ENCODE data around the gene SOX9. TPM values are rescaled to one million over a fixed set of nuclear protein-coding genes. Genes with fewer than 3 reads are reported as not detected.

The SOX9 gene
- not detected in 2 replicates for total RNA-seq

GRCh38 chr17:72120642-72121163 is at the start of gene SOX9:
Gene SOX9 (plus strand): TSS chr17:72121020. CDS start chr17:72121392, 372 bp downstream.
- intact Hi-C loops (cut with micrococcal nuclease): no loop called here

GRCh38 chr17:72071330-72071729 is 49.5 kb upstream of the SOX9 start:
- intact Hi-C loops (cut with micrococcal nuclease): no loop called here

DNA sequence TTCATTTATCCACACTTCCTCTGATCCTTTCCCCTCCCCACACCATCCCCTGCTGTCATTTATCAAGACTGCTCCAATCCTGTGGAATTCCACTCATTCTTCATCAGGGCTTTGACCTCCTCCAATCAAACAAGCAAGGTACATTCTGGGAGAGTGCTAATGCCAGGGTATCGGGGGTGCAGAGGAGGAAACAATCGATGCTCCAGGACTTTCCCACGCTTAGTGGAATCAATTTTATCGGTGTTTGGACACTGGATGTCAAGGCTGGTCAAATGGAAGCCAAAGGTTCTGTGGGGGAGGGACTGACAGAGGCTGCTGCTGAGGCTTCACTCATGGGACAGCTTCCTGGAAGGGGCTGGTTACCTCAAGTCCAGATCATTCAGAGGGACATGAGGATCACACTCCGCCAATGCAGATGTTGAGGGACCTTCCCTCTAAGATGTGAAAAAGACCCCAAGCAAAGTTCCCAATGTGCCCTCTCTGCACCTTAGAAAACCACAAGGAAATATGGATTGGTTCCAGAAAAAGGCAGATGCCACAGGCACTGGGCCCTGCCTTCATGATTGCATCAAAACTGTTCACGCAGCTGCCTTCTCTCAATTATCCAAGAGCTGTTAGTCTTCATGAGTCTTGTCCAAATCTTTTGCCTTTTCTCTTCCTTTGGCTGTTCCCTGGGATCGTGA is 44.7 kb upstream of the SOX9 start:
- intact Hi-C loops (cut with micrococcal nuclease): no loop called here

GRCh38 chr17:72076678-72077030 is 44.2 kb upstream of the SOX9 start:
- intact Hi-C loops (cut with micrococcal nuclease): no loop called here

DNA sequence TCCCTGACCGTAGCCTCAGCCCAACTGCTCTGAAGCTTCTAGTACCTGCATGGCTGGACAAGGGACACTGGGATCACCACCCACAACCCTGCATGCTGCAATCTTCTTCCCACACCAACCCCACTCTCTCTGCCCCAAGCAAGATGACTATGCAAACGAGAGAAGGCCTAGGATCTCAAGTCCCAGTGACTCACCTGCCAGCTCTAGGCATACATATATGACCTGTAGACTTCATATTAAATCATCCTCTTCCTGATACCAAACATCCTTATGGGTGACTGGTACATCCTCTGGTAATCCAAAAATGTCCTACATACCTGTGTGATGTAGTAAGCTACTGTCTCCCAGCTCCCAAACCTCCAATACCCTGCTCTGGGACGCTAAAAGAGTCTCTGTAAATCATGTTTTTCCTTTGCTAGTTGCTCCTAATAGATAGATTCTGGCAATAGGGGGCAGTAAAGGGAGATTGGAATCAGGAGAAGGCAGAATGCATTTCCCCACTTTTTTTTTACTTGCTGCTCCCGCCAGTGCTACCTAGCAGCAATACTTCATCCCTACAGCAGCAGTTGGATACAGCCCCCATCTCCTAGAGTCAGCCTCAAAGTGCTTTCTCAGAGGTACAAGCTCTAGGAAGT is 43.4 kb upstream of the SOX9 start:
- intact Hi-C loops (cut with micrococcal nuclease): no loop called here

DNA sequence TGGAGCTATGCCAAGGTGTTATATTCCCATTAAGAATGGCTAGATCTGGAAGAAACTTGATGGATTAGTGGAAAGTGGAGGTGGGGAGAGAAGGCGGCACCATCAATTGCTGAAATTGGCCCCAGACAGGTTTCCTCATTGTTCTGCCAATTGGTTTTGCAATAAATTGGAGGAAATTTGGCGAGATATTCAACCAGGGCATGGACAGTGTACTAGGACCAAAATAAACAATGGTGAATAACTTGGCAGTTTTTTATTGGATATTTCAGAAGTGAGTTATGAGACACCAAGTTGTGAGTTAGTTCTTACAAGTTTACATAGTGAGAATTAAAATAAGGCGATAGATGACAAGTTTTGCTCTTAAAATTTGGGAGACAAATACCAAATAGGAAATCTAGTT is 41.1 kb upstream of the SOX9 start:
- intact Hi-C loops (cut with micrococcal nuclease): no loop called here

- intact Hi-C loops (cut with micrococcal nuclease): no loop called here
These were observed 32.9 kb upstream of the SOX9 start for GRCh38 chr17:72087876-72088275.

DNA sequence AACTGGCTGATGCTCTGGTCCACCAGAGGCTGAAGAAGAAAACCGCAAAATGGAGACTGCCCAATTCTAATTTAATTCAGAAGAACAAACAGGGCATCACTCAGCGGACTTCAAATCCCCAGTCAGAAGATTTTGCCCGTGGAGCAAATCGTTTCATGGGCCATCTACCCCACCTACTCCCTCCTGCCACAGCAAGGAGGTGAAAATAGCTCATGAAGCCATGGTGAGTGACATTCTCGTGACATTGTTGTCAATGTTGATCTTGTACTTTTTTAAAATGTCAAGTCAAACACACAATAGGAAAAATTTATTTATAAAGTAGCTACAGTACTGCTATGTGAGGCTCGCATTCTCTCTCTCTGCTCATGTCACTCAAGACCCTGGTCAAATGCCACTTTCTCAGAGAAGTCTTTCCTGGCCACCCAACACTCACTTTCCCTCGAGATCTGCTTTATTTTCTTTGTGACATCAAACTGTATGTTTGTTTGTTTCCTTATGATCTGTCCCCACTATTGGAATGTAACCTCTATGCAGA is 31.3 kb upstream of the SOX9 start:
- intact Hi-C loops (cut with micrococcal nuclease): no loop called here

DNA sequence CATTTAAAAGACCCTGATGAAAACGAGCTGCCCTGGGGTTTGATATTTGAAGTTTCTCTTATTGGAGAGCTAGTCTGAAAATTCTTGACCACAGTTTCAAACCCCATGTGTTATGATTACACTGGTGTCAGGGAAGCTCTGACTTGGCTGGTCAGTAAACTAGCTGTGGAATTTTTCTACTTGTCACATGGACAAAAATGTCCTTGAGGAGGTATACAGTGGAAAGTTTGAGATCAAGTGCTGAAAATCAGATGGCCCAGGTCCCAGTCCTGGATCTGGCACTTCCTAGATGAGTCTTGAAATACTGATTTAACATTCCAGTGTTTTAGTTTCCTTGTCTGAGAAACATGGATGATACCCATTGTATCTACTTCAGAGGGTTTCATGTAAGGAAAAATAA is 30.7 kb upstream of the SOX9 start:
- intact Hi-C loops (cut with micrococcal nuclease): no loop called here

DNA sequence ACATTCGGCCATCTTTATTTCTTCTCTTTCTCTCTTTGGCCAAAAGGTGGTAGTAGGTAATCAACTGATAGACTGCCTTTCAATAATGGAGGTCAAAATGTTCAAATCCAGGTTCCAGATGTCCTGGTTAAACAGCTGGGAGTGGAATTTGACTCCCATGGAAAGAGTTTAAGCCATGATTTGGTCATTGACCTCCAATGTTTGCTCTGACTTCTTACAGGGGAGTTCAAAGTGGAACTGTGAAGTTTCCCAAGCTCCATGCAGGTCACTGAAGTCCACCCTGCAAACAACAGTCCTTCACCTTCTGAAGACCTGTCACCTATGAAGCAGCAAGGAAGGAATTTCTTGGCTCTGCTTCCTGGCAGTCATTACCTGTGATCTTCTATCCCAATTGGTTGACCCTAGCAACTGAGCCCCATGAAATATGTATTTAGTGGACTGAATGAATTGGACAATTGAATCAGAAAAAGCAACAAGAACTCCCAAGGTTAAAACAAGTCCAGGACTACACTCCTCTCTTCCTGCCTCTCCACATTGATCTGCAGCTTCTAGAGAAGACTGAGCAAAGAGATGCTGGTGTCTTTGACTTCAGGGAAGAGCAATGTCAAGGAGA is 28.0 kb upstream of the SOX9 start:
- intact Hi-C loops (cut with micrococcal nuclease): no loop called here

DNA sequence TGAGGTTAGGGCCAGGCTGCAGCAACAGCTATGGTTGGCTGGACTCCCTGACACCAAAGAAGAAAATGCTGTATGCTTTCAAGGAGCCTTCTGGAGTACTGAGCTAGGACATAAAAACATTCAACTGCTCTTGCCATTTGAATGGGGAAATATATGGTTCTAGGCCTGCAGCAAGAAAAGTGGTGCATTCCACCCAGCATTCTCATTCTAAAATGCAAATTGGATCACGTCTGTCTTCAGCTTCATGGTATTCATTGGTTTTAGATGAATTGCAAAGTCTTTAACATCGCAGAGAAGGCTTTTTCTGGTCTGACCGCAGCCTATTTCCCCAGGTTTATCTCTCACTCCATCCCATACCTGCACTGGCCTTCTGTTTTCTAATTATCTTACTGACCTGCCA is 27.1 kb upstream of the SOX9 start:
- intact Hi-C loops (cut with micrococcal nuclease): no loop called here

- intact Hi-C loops (cut with micrococcal nuclease): no loop called here
These were observed 25.5 kb upstream of the SOX9 start for GRCh38 chr17:72095316-72095715.

- intact Hi-C loops (cut with micrococcal nuclease): no loop called here
These were observed 23.7 kb upstream of the SOX9 start for GRCh38 chr17:72097144-72097543.

DNA sequence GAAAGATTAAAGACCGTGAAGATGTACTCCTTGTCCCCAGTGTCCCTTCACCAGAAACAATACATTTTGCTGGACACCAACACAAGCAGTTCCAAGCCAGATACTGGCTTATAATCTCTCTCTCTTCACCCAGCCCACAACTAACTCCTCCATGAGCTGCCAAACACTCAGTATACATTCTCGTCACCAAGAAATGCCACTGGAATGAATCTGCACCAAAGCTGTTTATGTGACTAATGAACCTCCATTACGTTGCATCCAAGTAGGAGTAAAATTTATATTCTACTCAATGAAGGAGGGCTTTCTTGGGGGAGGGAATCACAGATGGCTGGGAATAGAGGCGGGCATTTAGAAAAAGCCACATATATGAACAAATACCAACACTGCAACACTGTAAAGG is 20.9 kb upstream of the SOX9 start:
- intact Hi-C loops (cut with micrococcal nuclease): no loop called here

DNA sequence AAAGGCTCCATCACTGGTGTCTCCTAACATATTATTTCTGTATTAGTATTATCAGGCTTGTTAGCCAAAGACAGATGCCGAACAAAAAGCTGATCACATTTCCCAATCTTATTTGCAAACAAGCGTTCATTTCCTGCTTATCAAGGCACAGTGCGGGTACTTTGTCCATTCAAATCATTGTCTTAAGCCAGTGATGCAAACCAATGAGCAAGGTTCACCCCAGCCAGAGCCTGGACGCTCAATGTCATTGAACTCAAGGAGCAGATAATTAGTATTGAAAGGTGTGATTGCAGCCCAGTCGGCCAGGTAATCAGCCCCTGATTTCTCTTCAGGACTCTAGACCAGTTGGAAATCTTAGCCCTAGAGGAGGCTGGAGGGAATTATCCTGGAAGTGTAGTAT is 20.4 kb upstream of the SOX9 start:
- intact Hi-C loops (cut with micrococcal nuclease): no loop called here

GRCh38 chr17:72101526-72101925 is 19.3 kb upstream of the SOX9 start:
- intact Hi-C loops (cut with micrococcal nuclease): no loop called here

DNA sequence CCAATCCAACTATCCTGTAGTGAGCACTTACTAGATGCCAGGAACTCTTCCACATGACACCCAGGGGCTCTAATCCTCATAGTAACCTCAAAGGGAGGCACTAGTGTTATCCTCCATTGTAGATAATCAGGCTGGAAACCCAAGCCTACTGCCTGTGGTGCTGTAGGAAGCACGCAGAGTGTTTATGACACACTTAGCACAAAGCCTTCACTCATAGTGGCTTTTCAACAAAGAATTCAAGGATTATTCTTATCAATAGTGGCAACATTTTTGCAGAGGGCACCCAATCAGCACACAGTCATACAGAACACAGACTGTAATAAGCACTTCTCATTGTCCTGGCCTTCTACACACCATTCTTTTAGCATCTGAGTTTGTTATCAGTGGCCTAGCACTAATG is 18.5 kb upstream of the SOX9 start:
- intact Hi-C loops (cut with micrococcal nuclease): no loop called here

DNA sequence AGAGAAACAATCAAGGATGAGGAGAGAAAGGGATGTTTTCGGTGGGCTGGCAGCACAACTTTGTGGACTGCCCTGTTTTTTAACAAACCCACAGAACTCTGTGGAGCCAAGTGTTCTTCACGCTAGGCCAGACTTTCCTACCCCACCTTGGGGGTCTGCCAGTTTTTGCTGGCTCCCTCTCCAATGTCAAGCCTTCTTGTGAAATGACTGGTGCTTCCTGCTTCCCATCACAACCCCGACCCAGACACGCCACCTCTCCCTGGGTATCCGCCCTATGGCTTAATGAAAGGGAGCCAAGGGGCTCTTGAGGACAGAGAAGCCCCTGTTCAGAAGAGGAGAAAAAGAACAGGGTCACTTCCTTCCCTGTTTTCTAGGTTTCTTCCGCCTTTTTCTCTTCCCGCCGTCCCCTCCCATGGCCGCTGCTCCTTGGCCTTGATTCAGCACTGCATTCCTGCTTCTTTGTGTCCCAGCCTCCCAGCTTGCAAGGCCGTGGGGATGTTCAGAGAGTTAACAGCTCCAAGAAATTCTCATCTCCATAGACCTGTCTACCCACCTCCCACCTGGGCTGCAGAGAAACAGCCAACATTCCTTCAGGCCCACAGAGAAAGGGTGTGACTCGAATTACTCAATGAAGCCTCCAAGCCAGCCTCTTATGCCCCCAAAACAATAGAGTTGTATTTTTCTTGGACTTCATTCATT is 16.5 kb upstream of the SOX9 start:
- intact Hi-C loops (cut with micrococcal nuclease): no loop called here

DNA sequence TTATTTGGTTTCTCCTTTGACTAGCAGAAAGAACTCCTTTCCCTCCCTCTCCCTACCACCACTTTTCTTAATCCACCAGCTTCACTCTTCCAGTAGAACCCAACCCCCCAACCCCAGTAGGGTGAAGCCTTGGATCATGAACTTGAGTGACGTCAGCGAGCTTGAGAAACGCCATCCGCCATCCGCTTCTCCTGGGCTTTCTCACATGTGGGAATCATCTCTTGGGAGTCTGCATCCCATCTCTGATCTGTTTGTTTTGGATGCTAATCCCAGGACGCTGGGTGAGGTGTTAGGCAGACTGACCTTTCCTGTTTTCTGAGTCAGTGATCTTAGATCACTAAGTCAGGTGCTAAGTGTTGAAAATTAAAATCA is 16.0 kb upstream of the SOX9 start:
- intact Hi-C loops (cut with micrococcal nuclease): no loop called here

- intact Hi-C loops (cut with micrococcal nuclease): no loop called here
These were observed 13.7 kb upstream of the SOX9 start for GRCh38 chr17:72107100-72107499.

DNA sequence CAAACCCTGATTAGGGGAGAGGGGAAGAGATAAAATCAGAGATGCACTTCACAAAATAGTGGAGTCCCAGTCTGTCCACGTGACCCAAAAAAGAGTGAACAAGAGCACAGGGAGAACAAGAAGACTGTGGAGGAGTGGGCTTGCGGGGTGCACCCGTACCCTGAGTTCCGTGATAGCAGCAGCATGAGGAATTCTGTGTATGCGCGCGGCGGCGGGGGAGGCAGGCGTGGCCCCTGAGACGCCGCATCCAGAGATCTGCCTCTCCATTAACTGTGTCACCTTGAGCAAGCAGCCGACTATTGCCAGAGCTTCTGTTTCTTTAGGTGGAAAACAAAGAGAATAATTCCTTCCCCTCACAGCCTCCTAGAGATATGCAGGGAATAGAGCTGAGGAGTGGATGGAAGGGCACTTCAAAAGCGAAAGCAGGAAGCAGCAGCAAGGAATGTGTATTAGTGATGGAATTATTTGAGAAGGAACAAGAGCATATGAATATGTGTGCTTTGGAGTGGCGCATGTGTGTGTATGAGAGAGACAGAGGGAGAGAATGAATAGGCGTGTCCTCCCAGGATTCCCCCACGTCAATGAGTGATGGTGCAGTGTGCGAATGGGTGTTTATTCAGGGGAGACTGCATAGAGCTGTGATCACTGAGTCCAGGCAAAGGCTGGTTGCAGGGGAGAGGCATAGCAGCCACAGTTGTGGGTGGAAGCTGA is 10.4 kb upstream of the SOX9 start:
- intact Hi-C loops (cut with micrococcal nuclease): no loop called here

Data from T-helper 2 cell treated with Interferon-gamma antibody and Interleukin-4, amounts not matched to agents 100 ng/mL and 5 ng/mL, for 36 hours (primary cell).